Activated T-cell treated with anti-CD3 and anti-CD28 coated beads, Interleukin-2, amount 50 U/mL, for 48 hours (primary cell): ENCODE data around the gene SNAPC4.
A peak's percentile ranks its signal among the peaks of the same experiment; 100 is the strongest.
"Not testable (repeated sequence)": the region's sequence is repeated elsewhere in the genome, so short reads cannot be mapped to it uniquely, and the experiment has no call there.

Experiments
- DNase-seq, 2 experiments: peaks; one replicate each; pipeline ENCODE4 v3.0.0-alpha.2; 2020

The SNAPC4 gene

DNA sequence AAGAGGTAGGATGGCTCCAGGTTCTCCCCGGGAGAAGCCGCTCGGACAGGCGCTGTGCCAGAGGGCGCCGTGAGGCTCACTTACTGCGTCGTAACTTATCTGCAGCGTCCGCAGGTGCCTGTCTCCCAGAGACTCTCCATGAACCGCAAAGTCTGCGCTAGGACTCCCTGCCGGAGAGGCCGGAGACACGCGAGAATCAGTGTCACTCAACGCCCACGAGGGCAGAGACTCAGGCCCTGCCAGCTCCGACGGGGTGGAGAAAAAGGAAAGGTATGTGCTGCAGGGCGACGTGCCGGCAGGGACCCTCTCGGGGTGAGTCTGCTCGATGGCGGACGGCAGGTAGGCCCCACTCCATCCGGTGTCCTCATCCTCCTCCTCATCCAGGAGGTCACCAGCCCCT lies 7.1 kb upstream of the SNAPC4 start:
- DNase-seq = not testable (repeated sequence)

GRCh38 chr9:136405904-136406303 lies 5.9 kb upstream of the SNAPC4 start:
- DNase-seq = not testable (repeated sequence)

GRCh38 chr9:136405481-136405880 lies 5.5 kb upstream of the SNAPC4 start:
- no peak for DNase-seq

GRCh38 chr9:136404801-136405136 lies 4.8 kb upstream of the SNAPC4 start:
- DNase-seq = peak in 1 of 2 experiments; percentile 34

DNA sequence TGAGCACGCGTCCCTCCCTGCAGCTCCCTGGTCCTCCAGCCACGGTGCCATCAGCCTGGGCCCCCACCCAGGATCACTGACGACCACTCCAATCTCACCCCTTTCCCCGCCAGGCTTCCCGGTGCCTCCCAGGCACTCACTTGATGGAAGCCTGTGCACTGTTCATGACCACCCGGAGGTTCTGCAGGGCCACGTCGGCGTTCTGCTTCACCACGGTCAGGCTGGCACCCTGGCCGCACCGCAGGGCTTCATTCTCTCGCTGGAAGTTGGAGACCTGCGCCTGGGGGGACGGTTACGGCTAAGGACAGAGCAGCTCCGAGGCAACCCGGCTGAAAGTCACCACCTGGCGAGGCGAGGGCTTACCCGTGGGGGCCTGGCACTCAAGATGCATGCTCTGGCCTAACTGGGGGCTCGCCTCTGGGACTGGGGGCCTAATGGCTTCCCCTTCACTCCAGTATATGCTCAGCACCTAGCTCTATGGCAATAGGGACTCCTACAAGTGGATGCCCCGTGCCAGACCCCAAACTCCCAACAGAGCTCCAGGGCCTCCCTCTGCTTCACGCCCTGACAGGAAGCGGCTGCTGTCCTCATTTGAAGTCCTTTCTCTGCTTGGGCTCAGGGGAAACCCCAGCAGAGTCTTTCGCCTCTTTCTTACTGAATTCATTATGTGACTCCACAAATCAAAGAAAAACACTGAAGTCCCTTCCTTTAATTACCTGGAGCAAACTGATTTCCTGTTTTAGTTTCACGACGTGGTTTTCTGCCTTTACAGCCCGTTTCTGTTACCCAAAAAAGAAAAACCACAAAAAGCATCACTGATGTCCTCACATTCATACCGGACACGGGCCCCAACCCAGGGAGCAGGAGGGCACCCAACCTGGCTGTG lies 4.2 kb upstream of the SNAPC4 start:
- peak; percentile 58 to 67 for DNase-seq

DNA sequence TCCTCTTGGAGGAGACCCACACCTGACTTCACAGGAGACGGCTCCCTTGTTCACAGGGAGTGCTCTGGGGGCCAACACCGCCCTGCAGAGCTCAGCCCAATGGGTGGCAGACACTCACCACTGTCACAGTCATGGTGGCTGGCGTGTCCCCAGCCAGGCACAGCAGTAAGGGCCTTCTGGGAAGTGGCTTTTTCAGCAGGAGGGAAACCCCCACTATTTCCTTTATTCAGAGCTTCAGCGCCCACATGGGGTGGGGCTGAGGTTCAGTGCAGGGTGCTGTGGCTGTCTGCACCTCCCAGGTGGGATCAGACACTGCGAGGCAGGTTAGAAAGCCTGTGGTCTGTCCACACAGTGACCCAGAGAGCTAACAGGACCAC lies 3.6 kb upstream of the SNAPC4 start:
- DNase-seq = peak; percentile 74 to 82

GRCh38 chr9:136402067-136402466 lies 2.1 kb upstream of the SNAPC4 start:
- no peak for DNase-seq

GRCh38 chr9:136401173-136401922 lies 1.4 kb upstream of the SNAPC4 start:
- no peak for DNase-seq

- peak; percentile 55 to 63 for DNase-seq
Measured at GRCh38 chr9:136399176-136400037, 563 bp downstream of the SNAPC4 start.

- DNase-seq = no peak
Measured at GRCh38 chr9:136398286-136398685, 1.7 kb downstream of the SNAPC4 start.

GRCh38 chr9:136397643-136398042 lies 2.3 kb downstream of the SNAPC4 start:
- DNase-seq = no peak

- no peak for DNase-seq
Measured at GRCh38 chr9:136396219-136396515, 3.8 kb downstream of the SNAPC4 start.

DNA sequence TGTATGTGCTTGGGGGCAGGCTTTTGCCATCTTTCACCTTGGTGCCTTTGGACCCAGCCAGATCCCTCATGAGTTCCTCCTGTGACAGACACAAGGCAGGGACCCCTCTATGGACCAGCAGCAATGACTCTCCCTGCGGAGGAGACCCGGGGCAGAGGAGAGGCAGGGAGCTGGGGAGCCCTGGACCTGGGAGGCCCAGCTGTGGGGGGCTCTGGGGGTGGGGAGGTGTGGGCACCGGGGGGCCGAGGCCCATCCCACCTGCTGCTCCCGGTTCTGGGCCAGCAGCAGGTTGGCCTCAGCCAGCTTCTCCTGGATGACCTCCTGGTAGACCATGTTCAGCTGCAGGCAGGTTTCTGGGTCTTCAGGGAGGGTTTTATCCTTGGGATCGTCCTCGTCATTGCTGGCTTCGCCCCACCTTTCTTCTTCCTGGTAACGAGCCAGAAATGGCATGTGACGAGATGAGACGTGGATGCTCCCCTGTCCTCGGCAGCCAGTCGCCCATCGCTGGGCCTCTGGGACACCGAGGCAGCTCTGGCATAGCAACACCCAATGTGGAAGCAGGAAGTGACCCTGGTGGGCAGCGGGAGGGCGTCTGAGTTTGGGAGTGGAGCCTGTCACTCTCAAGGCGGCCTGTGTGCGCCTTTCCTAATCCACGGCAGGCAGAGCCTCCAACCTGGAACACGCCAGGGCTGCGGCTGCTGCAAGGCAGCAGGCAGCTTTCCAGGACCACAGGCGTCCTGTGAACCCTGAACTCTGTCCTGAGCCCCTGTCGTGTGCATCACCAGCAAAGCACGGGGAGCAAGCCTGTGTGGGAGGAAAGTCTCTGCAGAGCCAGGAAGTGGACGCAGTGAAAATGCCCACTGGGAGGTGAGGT lies 4.4 kb downstream of the SNAPC4 start:
- DNase-seq = no peak

- no peak for DNase-seq
Measured at GRCh38 chr9:136395020-136395340, 5.0 kb downstream of the SNAPC4 start.

- DNase-seq = no peak
Measured at GRCh38 chr9:136394312-136395019, 5.5 kb downstream of the SNAPC4 start.

GRCh38 chr9:136393531-136393930 lies 6.4 kb downstream of the SNAPC4 start:
- no peak for DNase-seq

- DNase-seq = no peak
Measured at GRCh38 chr9:136392538-136393449, 7.2 kb downstream of the SNAPC4 start.

GRCh38 chr9:136391737-136392537 lies 8.0 kb downstream of the SNAPC4 start:
- no peak for DNase-seq

- DNase-seq = no peak
Measured at GRCh38 chr9:136389396-136389795, 10.6 kb downstream of the SNAPC4 start.

DNA sequence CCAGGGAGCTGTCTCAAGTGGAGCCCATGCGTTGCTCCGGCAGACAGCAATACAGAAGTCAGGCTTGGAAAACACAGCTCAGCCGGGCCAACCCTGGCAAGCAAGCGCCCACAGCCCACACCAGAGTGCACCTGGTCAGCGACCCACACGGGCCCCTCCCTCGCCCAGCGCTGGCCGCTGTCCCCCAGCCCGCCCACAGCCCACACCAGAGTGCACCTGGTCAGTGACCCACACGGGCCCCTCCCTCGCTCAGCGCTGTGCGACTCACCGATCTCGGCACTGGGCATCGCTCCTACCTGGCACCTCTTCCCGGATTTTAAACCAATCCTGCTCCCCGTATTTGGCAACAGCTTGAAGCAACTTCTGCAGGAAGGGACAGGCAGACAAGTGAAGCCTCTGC lies 12.8 kb downstream of the SNAPC4 start:
- DNase-seq = no peak
